Cardiac atrium fibroblast (primary cell): ENCODE results near the gene RHD. TPM values are rescaled to one million over a fixed set of nuclear protein-coding genes. Genes with fewer than 3 reads are reported as not detected.

Experiments used
- total RNA-seq: library from RNA; depleted of rRNA; stranded (reverse); fragments of >200 nt; gene quantifications from 2 replicates; pipeline ENCODE4 v1.2.3, GENCODE V29; 2015

The RHD gene
- total RNA-seq = not detected in 2 replicates

GRCh38 chr1:25272238-25272637 is at the start of gene RHD:
TSS of gene RHD (plus strand) at chr1:25272509. CDS start at chr1:25272548, 39 bp downstream.

DNA sequence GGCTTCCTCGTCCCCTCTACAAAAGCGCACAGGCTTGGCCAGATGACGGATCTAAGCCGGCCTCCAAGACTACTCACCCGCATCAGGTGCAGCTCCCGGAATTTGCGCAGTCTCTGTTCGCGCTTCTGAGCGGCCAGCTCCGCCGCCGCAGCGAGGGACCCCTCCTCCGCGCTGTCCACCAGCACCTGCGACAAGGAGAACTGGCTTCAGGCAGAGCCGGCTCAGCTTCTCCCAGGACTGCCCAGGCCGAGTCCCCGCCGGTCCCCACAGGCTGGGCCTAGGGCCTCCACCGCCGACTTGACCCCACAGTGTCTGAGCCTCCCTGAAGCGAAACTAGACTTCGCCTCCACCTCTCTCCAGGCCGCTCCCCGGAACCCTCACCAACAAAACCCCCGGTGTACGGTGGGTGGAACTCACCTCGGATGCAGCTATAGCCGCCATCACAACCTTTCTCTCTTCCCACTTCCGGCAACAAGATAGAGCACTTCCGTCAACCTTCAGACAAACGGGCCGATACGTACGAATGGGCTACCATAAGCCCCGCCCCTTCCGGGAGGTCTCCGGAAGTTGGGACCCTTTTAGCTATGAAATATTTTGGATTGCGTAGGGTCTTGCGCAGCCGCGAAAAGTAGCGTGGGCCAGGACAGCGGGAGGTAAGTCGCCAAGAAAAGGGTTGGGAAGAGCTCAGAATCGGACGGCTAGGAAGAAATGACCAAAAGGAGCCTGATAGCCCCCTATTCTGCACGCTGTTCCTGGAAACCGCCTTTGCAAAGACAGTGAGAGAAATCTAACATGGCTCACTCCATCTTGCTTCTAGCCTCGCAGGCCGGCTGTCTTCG is 40.1 kb upstream of the RHD start, which contains the start of gene SYF2:
Gene SYF2 (minus strand): TSS at position 476 of the 839 bp plus-strand sequence. CDS start 35 bp downstream, at position 441.

DNA sequence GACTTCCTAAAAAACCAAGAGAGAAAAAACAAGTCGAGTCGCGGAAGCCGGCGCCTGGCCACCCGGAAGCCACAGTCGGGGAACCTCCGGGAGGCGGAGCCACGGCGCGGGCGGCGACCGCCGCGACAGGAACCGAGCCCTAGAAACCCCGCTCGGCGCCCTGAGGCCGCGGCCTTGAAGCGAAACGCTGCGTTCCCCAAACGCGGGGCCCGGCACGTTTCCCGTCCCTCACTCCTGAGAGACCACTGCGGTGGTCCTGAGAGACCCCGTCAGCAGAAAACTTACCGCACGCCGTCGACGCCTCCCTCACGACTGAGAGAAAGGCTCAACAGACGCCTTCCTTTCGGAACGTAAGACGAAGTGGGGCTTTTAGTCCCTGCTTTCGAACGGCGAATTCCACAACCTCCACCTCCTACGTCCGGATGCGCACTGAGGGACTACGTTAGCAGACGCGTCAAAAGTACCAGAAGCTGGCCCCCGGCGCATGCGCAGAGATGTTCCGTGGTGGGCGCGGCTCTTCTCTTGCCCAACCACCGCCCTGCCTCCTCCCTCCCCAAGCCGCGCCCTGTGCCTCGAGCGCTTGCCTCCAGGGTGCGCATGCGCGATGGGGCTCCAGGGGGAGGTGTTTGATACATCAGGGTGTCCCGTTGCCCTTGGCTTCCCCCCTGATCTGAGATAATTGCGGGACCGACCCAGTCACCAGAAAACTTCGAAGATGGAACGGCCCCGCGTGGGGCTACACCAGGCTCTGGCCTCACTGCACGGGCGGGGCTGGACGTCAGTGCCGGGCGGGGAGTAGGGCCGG is 25.1 kb upstream of the RHD start, which contains the start of gene RSRP1:
Gene RSRP1 (minus strand): TSS at position 431 of the 805 bp plus-strand sequence. CDS start 491 bp downstream, outside the sequence.

GRCh38 chr1:25338188-25338981 is 66.1 kb downstream of the RHD start, which contains the start of gene TMEM50A:
TSS of gene TMEM50A (plus strand) at chr1:25338334. CDS start at chr1:25340487, 2,153 bp downstream.

Other genes with a start within 250 kb of the RHD start
- 29.4 and 31.6 TPM in 2 replicates for gene SYF2, start 40.0 kb upstream of the RHD start, total RNA-seq
- gene RSRP1, start 25.1 kb upstream of the RHD start, total RNA-seq = 50.2 and 85.9 TPM in 2 replicates
- gene TMEM50A, start 65.8 kb downstream of the RHD start, total RNA-seq = 123 and 142 TPM in 2 replicates
- gene RHCE, start 148.3 kb downstream of the RHD start, total RNA-seq = 0.32 and 1.1 TPM in 2 replicates
- gene MACO1, start 158.4 kb downstream of the RHD start, total RNA-seq = 12.5 and 14.8 TPM in 2 replicates